Hematopoietic multipotent progenitor cell treated with erythropoietin and hydrocortisone succinate and interleukin-3 and kit ligand, for 4 days (in vitro differentiated cells): ENCODE data around the gene LEMD3.
"Not testable (repeated sequence)": the region's sequence is repeated elsewhere in the genome, so short reads cannot be mapped to it uniquely, and the experiment has no call there.

Experiments
- DNase-seq: peaks from one replicate; pipeline ENCODE4 v3.0.0-alpha.2; 2015

Gene LEMD3

GRCh38 chr12:65279369-65280112 is 110.2 kb downstream of the LEMD3 start:
- peak; percentile 72 for DNase-seq

GRCh38 chr12:65280306-65280705 is 110.9 kb downstream of the LEMD3 start:
- DNase-seq = peak; percentile 82

DNA sequence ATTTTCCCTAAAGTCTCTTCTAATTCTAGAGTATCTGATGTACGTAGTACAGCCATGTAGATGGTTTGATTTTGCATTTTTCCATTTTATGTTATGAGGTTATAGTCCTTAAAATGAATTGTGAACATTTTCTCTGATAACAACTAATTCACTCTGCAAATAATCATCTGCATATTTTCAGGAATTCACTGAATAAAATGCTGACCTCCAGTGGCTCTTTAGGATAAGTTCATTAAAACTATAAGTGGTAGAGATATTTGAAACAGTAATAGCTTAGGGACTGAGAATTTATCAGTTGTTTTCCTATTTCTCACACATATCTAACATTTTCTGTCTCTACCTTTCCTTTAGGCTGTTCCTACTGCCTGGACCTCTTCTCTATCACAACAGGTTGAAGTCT is 113.5 kb downstream of the LEMD3 start:
- DNase-seq = peak; percentile 62

GRCh38 chr12:65285532-65285931 is 116.1 kb downstream of the LEMD3 start:
- DNase-seq = not testable (repeated sequence)

DNA sequence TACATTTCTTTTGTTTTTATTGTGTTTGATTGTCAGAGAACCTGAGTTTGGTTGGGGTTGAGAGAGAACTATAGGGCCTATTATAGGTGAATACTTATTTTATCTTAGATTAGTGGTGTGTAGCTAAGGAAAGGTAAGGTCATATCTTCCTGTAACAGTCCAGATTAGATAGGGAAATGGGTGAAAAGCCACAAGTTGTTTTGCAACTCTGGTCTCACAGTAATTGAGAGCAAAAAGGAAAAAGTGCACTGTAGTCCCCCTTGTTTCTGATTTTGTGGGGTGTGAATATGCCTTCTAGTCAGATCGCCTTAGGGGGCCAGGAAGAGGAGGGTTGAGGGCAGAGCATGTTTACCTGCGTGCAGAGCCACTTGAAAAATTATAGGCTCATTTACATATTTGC is 118.0 kb downstream of the LEMD3 start:
- peak; percentile 54 for DNase-seq

DNA sequence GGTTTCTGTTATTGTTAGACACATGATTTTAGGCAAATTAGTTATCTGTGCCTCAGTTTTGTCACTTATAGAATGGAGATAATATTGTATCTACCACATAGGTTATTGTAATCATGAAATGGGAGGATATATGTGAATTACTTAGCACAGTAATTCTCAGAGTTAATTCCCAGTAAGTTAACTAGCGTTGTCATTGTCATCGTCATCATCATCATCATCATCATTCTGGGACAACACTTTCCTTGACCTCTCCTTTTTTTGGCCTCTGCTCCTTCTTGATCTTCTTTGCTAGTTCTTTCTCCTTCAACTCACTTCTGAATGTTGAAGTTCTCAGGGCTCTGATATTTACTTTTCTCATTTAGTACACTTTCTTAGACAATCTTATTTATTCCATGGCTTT is 122.9 kb downstream of the LEMD3 start:
- no peak for DNase-seq

DNA sequence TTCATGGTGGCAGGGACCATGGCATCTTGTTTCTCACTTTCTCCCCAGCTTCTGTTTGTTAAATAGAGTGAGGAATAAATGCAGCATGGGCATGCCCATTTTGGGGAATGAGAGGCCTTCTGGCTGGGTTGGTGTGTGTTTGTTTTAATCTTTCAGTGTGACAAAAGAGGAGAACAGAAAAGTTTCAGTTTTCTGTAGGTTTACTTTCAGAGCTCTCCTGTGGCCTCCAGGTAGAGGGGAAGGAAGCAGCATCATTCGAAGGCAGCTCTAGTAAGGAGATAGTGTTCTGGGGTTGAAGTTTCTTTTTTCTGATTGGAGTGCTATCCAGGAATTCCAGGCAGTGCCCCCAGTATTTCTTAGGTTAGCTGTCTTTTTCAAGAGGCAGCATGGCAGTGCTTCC is 124.4 kb downstream of the LEMD3 start:
- no peak for DNase-seq

DNA sequence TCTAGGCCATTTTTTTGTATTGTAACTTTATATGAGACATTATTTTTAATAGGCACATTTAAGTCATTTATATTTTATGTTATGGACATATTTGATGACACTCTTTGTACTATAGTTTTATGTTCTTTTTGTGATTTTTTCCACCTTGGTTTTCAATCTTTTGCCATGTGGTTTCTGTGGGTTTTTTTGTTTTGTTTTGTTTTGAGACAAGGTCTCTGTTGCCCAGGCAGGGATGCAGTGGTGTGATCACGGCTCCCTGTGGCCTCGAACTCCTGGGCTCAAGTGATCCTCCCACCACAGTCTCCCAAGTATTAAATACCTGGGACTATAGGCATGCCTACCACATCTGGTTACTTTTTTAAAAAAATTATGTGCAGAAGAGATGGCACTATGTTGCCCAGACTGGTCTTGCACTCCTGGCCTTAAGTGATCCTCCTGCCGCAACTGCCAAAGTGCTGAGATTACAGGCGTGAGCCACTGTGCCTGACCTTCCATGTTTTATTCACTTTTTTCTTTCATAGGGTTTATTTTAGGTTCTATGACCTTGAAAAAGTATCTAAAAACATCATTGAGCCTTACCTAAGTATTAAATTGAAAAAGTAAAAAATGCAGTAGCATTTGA is 125.4 kb downstream of the LEMD3 start:
- peak; percentile 13 for DNase-seq

- DNase-seq = no peak
Observed at GRCh38 chr12:65296508-65297265, 127.3 kb downstream of the LEMD3 start.
